Muscle layer of duodenum (tissue), 2 donors: Measurements from ENCODE around the gene GEN1.

ENCODE experiments used
- H3K27ac ChIP-seq: one replicate; pipeline ENCODE4 v1.7.0; 2013; ENCODE audit warnings: mild to moderate bottlenecking, low read length
- H3K27me3 ChIP-seq: one replicate; pipeline ENCODE4 v1.7.0; 2013; ENCODE audit warnings: low read depth, mild to moderate bottlenecking, control low read depth, low read length
- H3K36me3 ChIP-seq, 2 donors: one replicate each; pipeline ENCODE4 v1.7.0; 2013; ENCODE audit warnings: low read length in 2 of 2, control low read depth in 1 of 2, mild to moderate bottlenecking in 1 of 2; ENCODE audit not compliant: insufficient read depth in 2 of 2, control insufficient read depth in 1 of 2
- H3K4me1 ChIP-seq, 2 donors: one replicate each; pipeline ENCODE4 v1.7.0; 2013; ENCODE audit warnings: low read length in 2 of 2, mild to moderate bottlenecking in 2 of 2, control low read depth in 1 of 2, moderate library complexity in 1 of 2; ENCODE audit not compliant: insufficient read depth in 2 of 2, control insufficient read depth in 1 of 2
- H3K4me3 ChIP-seq, 2 donors: one replicate each; pipeline ENCODE4 v1.7.0; 2013; ENCODE audit warnings: low read length in 2 of 2, low read depth in 1 of 2, mild to moderate bottlenecking in 1 of 2
- H3K9me3 ChIP-seq, 2 donors: one replicate each; pipeline ENCODE4 v1.7.0; 2013; ENCODE audit warnings: low read length in 2 of 2, control low read depth in 1 of 2, mild to moderate bottlenecking in 1 of 2; ENCODE audit not compliant: control insufficient read depth in 1 of 2
- donor health status: healthy.

Gene GEN1

DNA sequence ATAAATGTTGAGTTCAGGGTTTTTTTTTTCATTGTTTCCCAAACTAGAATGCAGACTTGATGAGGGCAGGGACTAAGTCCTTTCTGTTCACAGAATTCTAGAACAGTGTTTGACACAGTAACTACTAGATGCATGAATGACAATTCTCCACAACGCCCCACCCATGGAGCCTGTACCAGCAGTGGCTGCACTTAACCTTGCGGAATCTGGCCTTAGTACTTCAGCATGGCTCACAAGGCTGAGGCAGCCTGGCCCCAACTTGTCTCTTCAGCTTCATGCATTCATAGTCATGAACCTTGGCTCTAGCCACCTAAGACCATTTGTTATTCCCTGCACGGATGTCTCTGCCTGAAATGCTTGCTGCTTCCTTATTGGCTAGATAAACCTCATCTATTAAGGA lies 32.8 kb downstream of the GEN1 start:
- Histone ChIP-seq H3K4me3 (no peak overlapping the region), H3K4me1 (no peaks in the 10 kb centered on the region), H3K27ac (no peak overlapping the region), H3K9me3 (no peaks in the 10 kb centered on the region), H3K27me3 (no peaks in the 10 kb centered on the region), H3K36me3 (no peaks in the 10 kb centered on the region)

DNA sequence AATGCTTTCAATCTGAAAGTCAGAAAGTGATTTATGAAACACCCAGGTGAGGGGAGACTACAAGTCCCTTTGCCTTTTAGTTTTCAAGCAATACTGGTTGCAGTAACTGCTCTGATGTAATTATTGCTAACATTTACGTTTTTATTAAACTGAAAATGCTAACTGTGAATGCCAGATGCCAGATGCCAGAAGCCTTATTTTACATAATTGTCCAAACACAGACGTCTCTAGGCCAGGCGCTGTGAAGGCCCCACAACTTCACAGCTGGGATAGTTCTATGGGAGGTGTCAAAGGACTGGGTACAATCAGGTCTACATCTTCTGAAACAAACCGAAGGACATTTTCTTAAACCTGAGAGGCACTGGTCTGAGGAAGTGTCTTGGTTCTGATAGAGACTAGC lies 34.8 kb downstream of the GEN1 start:
- Histone ChIP-seq H3K27ac (no peak overlapping the region), H3K4me3 (no peak overlapping the region), H3K36me3 (no peaks in the 10 kb centered on the region), H3K4me1 (no peaks in the 10 kb centered on the region), H3K27me3 (no peaks in the 10 kb centered on the region), H3K9me3 (no peaks in the 10 kb centered on the region)

DNA sequence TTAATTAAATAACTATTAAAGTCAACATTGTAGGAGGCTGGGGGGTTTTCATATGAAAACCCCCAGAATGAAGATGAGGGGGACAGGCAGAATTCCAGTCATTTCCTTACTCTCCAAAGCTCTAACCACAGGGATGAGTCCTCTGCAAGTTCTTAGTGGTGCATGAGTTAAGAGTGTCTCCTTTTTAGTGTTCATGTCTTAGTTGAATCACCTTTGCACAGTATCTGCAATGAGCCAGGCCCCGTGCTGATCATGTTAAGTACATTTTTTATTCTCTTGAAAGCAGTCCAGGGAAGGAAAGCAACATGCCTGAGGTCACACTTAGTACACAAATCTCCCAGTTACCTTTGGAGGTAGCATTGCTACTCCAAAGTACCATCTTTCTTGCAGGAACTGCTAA lies 36.6 kb downstream of the GEN1 start:
- H3K4me3 ChIP-seq, result no peak overlapping the region
- H3K9me3 ChIP-seq, result no peaks in the 10 kb centered on the region
- H3K4me1 ChIP-seq, result no peaks in the 10 kb centered on the region
- H3K27me3 ChIP-seq, result no peaks in the 10 kb centered on the region
- H3K27ac ChIP-seq, result no peak overlapping the region
- H3K36me3 ChIP-seq, result no peaks in the 10 kb centered on the region

- H3K9me3 ChIP-seq, result no peaks in the 10 kb centered on the region
- no peaks in the 10 kb centered on the region for H3K4me1 ChIP-seq
- no peak overlapping the region for H3K27ac ChIP-seq
- no peaks in the 10 kb centered on the region for H3K36me3 ChIP-seq
- H3K4me3 ChIP-seq, result no peak overlapping the region
- no peaks in the 10 kb centered on the region for H3K27me3 ChIP-seq
These were observed 37.3 kb downstream of the GEN1 start for GRCh38 chr2:17791121-17791816.

DNA sequence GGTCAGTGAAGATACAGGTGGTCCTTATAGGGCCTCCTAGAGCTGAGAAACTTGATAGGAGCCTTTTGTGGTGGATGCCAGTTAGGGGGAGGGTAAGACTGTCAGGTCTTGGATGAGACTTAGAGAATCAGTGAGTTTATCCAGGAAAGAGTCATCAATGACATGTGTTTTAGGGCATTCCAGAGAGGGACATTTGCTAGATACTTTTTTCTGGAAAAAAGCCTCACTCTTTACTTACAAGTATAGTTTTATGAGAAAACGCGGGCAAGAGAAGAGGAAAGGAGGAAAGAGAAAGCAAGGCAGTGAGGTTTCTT lies 37.8 kb downstream of the GEN1 start:
- Histone ChIP-seq H3K4me3 (no peak overlapping the region), H3K27me3 (no peaks in the 10 kb centered on the region), H3K27ac (no peak overlapping the region), H3K9me3 (no peaks in the 10 kb centered on the region), H3K36me3 (no peaks in the 10 kb centered on the region), H3K4me1 (no peaks in the 10 kb centered on the region)

- Histone ChIP-seq H3K4me3 (no peak overlapping the region), H3K9me3 (no peaks in the 10 kb centered on the region), H3K27me3 (no peaks in the 10 kb centered on the region), H3K27ac (no peak overlapping the region), H3K36me3 (no peaks in the 10 kb centered on the region), H3K4me1 (no peaks in the 10 kb centered on the region)
These were observed 38.6 kb downstream of the GEN1 start for GRCh38 chr2:17792515-17792914.

DNA sequence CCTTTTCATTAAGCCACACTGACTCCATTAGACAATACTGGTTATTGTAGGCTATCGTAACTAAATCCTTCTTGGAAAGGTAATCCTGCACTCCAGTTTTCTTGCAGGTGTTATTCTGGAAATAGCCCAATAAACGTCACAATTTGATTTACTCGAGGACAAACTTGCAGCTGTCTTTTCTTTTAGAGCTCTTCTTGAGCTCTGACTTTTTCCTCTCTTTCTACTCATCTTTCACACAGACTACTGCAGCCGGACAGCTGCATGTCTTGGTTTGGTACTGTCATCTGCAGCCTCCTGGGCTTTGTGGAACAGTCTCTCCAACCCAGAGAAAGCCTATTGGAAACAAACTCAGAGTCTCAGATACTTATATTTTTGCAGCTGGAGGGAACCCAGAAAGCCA lies 39.4 kb downstream of the GEN1 start:
- Histone ChIP-seq H3K36me3 (no peaks in the 10 kb centered on the region), H3K4me1 (no peaks in the 10 kb centered on the region), H3K9me3 (no peaks in the 10 kb centered on the region), H3K27ac (no peak overlapping the region), H3K4me3 (no peak overlapping the region), H3K27me3 (no peaks in the 10 kb centered on the region)

DNA sequence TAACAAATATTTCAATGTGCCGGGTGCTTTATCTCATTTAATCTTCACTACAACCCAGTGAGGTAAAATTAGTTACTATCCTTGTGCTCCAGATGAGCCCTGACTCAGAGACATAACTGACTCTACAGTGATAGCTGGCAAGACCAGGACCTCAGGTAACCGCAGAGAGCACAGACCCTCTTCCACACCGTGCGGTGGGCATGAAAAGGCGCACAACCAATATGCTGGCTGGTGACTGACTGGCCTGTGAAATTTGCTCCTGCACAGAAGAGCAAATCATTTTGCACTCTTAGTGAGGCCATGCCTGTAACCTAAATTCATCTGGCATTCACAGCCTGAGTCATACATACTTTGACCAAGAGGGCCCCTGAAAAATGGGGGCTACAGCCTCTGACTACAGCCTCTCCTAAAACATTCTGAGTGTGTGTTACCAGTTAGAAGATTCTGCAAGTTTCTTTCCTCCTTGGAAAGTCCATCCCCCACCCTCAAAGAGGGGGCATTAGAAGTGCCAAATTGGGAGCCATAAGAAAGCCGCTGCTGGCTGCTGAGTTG lies 39.9 kb downstream of the GEN1 start:
- Histone ChIP-seq H3K9me3 (no peaks in the 10 kb centered on the region), H3K36me3 (no peaks in the 10 kb centered on the region)

GRCh38 chr2:17795309-17795708 lies 41.4 kb downstream of the GEN1 start:
- Histone ChIP-seq H3K27ac (no peak overlapping the region), H3K9me3 (no peaks in the 10 kb centered on the region), H3K27me3 (no peaks in the 10 kb centered on the region), H3K4me3 (no peak overlapping the region), H3K36me3 (no peaks in the 10 kb centered on the region), H3K4me1 (no peaks in the 10 kb centered on the region)

More for the DNA sequence above, 39.9 kb downstream of the GEN1 start:
- Histone ChIP-seq H3K4me1 (no peaks in the 10 kb centered on the region), H3K27me3 (no peaks in the 10 kb centered on the region), H3K27ac (no peak overlapping the region), H3K4me3 (no peak overlapping the region)

GRCh38 chr2:17798338-17798737 lies 44.4 kb downstream of the GEN1 start:
- no peaks in the 10 kb centered on the region for H3K9me3 ChIP-seq
- H3K4me1 ChIP-seq, result no peaks in the 10 kb centered on the region
- H3K27ac ChIP-seq, result no peak overlapping the region
- H3K36me3 ChIP-seq, result no peaks in the 10 kb centered on the region
- no peak overlapping the region for H3K4me3 ChIP-seq
- H3K27me3 ChIP-seq, result no peaks in the 10 kb centered on the region

DNA sequence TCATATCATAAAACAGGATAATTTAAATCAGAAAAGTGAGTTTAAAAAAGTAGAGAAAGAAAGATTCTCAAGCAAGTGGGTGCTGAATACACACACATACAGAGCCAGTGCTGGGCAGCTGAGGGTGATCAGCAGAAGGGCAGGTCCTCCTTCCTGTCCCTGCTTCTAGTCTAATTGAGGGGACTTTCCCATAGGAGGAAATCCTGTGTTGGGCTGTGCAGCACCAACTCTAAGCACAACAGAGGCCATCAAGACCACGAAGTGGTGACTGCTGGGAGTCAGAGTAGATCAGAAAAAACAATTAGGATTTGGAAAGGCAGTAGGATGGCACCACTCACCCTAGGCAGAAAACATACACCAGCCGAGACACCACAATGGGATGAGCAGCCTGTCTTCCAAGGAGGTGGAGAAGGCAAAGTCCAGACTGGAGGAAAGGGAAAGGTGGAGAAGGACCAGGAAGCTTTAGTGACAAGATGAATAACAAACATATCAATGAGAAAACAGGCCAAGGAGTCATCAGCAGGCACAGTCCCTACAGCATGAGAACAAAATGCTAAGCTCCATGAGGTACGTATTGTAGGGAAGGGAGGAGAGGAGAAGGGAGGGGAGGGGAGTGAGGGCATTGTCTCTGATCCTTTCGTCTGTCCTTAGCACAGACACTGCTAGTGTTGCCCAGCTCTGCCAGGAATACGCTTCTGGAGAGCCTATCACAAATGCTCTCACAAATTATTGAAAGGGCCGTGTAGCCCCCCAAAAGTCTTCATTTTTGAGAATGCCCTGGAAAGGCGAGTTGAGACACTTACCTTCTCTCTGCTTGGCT lies 45.6 kb downstream of the GEN1 start:
- no peaks in the 10 kb centered on the region for H3K9me3 ChIP-seq
- H3K4me1 ChIP-seq, result no peaks in the 10 kb centered on the region
- no peaks in the 10 kb centered on the region for H3K36me3 ChIP-seq
- no peaks in the 10 kb centered on the region for H3K27me3 ChIP-seq
- H3K4me3 ChIP-seq, result no peak overlapping the region
- no peak overlapping the region for H3K27ac ChIP-seq
